Gastroesophageal sphincter (tissue), 3 donors: ENCODE measurements around the gene ZNF644.

Experiments
- CTCF ChIP-seq, 4 experiments: fragments of 200-600 bp in 2 of 4; fragments of 450-650 bp in 2 of 4; sonication (generic) in 1 of 4; IDR thresholded peaks; one replicate each; pipeline ENCODE4 v1.5.1; 2017 to 2019; ENCODE audit warnings: antibody characterized with exemption in 4 of 4, mild to moderate bottlenecking in 2 of 4, moderate library complexity in 2 of 4
- POLR2A ChIP-seq, 2 donors: fragments of 450-650 bp; IDR thresholded peaks; one replicate each; pipeline ENCODE4 v1.6.1; 2017; ENCODE audit warnings: antibody characterized with exemption in 2 of 2, mild to moderate bottlenecking in 2 of 2, moderate library complexity in 1 of 2
- POLR2AphosphoS5 ChIP-seq: sonication (generic); formaldehyde crosslinking; IDR thresholded peaks from one replicate; pipeline ENCODE4 v1.6.1; 2017; ENCODE audit warnings: antibody characterized with exemption

DNA sequence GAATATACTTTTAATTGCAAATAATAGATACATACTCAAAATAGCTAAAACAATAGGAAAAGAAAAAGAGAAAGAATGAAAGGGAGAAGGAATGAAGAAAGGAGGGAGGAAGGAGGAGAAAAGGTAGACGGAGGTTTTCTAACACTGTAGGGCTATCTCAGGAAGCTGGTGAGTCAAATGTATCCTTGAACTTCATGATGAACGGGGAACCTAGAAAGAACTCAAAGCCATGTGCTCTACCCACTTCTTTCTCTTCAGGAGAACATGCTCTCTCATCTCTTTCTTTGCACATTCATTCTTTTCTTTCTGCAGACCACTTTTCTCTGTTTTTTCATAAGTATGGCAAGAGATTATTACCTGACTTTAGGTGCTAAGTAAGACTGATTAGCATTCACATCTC lies 37.3 kb upstream of the ZNF644 start:
- TF ChIP-seq CTCF (IDR thresholded peaks at IDR 0.05), result no peak
- no peak for TF ChIP-seq POLR2AphosphoS5
- no peak for TF ChIP-seq POLR2A (IDR thresholded peaks at IDR 0.05)
